HepG2 (cell line): Measurements from ENCODE around the gene ARVCF. TPM values are rescaled to one million over a fixed set of nuclear protein-coding genes. Genes with fewer than 3 reads are reported as not detected.
A peak's percentile ranks its signal among the peaks of the same experiment; 100 is the strongest.

ENCODE experiments used
- BRCA1 ChIP-seq: sonication (generic); formaldehyde crosslinking; IDR thresholded peaks from 2 replicates; pipeline ENCODE4 v1.4.0; 2020; ENCODE audit warnings: missing genetic modification reagents
- FOXP1 ChIP-seq, 2 experiments: fragments of 450-650 bp in 1 of 2; IDR thresholded peaks; 2 replicates each; pipeline ENCODE4 v1.6.1; 2017 to 2018; ENCODE audit warnings: antibody characterized with exemption in 1 of 2
- HINFP ChIP-seq: sonication (generic); formaldehyde crosslinking; IDR thresholded peaks from 2 replicates; pipeline ENCODE4 v1.4.0; 2020; ENCODE audit warnings: low read depth, mild to moderate bottlenecking, missing genetic modification reagents
- HNRNPK ChIP-seq: fragments of 200-400 bp; formaldehyde crosslinking; IDR thresholded peaks from 2 replicates; pipeline ENCODE4 v1.6.1; 2018; ENCODE audit warnings: low read length, low read depth, moderate library complexity, mild to moderate bottlenecking; ENCODE audit not compliant: poor library complexity, severe bottlenecking
- HNRNPUL1 ChIP-seq: fragments of 200-400 bp; formaldehyde crosslinking; IDR thresholded peaks from 2 replicates; pipeline ENCODE4 v1.6.1; 2017; ENCODE audit warnings: low read depth, mild to moderate bottlenecking, low read length, moderate library complexity
- MED8 ChIP-seq: sonication (generic); formaldehyde crosslinking; IDR thresholded peaks from 2 replicates; pipeline ENCODE4 v1.8.1; 2023; ENCODE audit warnings: mild to moderate bottlenecking, missing genetic modification reagents; ENCODE audit not compliant: insufficient replicate concordance
- MEF2D ChIP-seq: sonication (generic); formaldehyde crosslinking; IDR thresholded peaks from 2 replicates; pipeline ENCODE4 v1.5.1; 2020; ENCODE audit warnings: mild to moderate bottlenecking, missing genetic modification reagents
- MLX ChIP-seq: IDR thresholded peaks from 2 replicates; pipeline ENCODE4 v1.6.1; 2016
- NFAT5 ChIP-seq: sonication (generic); formaldehyde crosslinking; IDR thresholded peaks from 2 replicates; pipeline ENCODE4 v1.4.0; 2020; ENCODE audit warnings: missing genetic modification reagents
- UBTF ChIP-seq: sonication (generic); formaldehyde crosslinking; IDR thresholded peaks from 2 replicates; pipeline ENCODE4 v1.4.0; 2020; ENCODE audit warnings: mild to moderate bottlenecking, missing genetic modification reagents
- WIZ ChIP-seq: sonication (generic); formaldehyde crosslinking; IDR thresholded peaks from 2 replicates; pipeline ENCODE4 v1.5.1; 2020; ENCODE audit warnings: mild to moderate bottlenecking, missing genetic modification reagents
- ZBTB7B ChIP-seq: sonication (generic); formaldehyde crosslinking; IDR thresholded peaks from 2 replicates; pipeline ENCODE4 v1.4.0; 2020; ENCODE audit warnings: missing genetic modification reagents
- ZMYM4 ChIP-seq: sonication (generic); formaldehyde crosslinking; IDR thresholded peaks from 2 replicates; pipeline ENCODE4 v1.8.1; 2023; ENCODE audit warnings: mild to moderate bottlenecking, missing genetic modification reagents
- ZNF234 ChIP-seq: sonication (generic); formaldehyde crosslinking; conservative IDR thresholded peaks from 2 replicates; pipeline ENCODE4 v1.5.1; 2020; ENCODE audit warnings: mild to moderate bottlenecking, missing genetic modification reagents
- ZNF34 ChIP-seq: sonication (generic); formaldehyde crosslinking; IDR thresholded peaks from 2 replicates; pipeline ENCODE4 v1.4.0; 2020; ENCODE audit warnings: mild to moderate bottlenecking, missing genetic modification reagents, borderline replicate concordance
- ZNF629 ChIP-seq: sonication (generic); formaldehyde crosslinking; conservative IDR thresholded peaks from 2 replicates; pipeline ENCODE4 v1.5.0; 2020; ENCODE audit warnings: missing genetic modification reagents
- ZNF670 ChIP-seq: sonication (generic); formaldehyde crosslinking; IDR thresholded peaks from 2 replicates; pipeline ENCODE4 v1.8.0; 2022; ENCODE audit warnings: mild to moderate bottlenecking, missing genetic modification reagents, borderline replicate concordance
- ZSCAN9 ChIP-seq: IDR thresholded peaks from 2 replicates; pipeline ENCODE4 v1.6.1; 2016; ENCODE audit warnings: borderline replicate concordance
- polyA plus RNA-seq, 8 experiments: library from polyadenylated mRNA; depleted of rRNA in 3 of 8; stranded (reverse) in 7 of 8; unstranded in 1 of 8; fragments of >200 nt; fragmentation: Illumina TruSeq in 4 of 8; extraction: Trizol in 4 of 8; gene quantifications; 2 replicates each; pipeline versions ENCODE4 v1.2.1 to v1.2.3, GENCODE V29; 2011 to 2016; ENCODE audit warnings: low read depth in 4 of 8, missing spikeins in 1 of 8, mixed read lengths in 1 of 8; ENCODE audit not compliant: insufficient read depth in 1 of 8
- total RNA-seq, 5 experiments: library from RNA; depleted of rRNA; stranded (reverse); fragments of >200 nt; fragmentation: Illumina TruSeq; extraction: Trizol; gene quantifications; 2 replicates each; pipeline ENCODE4 v1.2.3, GENCODE V29; 2016; ENCODE audit warnings: low read depth in 1 of 5

ARVCF gene
- total and polyA plus RNA-seq, 2 of the 13 experiments (the other 11 are each of a cell fraction or from before 2014, with no cell fraction given) = 16.4 to 17.7 TPM

GRCh38 chr22:19970479-19971275, 45.9 kb downstream of the ARVCF start (continued):
- TF ChIP-seq NFAT5 (no peak), ZNF34 (no peak), ZNF629 (CRISPR knock-in tag) (peak; percentile 83), BRCA1 (CRISPR knock-in tag) (0 out of 2 replicates have a peak, but pooled peaks have one; percentile 90), HNRNPUL1 (no peak), UBTF (peak; percentile 61), WIZ (CRISPR knock-in tag) (peak; percentile 28; the same call in 1 of the 2 replicates), ZMYM4 (no peak; the same call in 1 of the 2 replicates), MED8 (CRISPR knock-in tag) (peak; percentile 52), ZSCAN9 (CRISPR knock-in tag) (peak; percentile 92; the same call in 1 of the 2 replicates), ZNF234 (CRISPR knock-in tag) (no peak), FOXP1 (IDR thresholded peaks at IDR 0.05) (no peak), FOXP1 (CRISPR knock-in tag; IDR thresholded peaks at IDR 0.05) (no peak), HINFP (CRISPR knock-in tag) (no peak), ZNF670 (CRISPR knock-in tag) (0 out of 2 replicates have a peak, but pooled peaks have one; percentile 36), ZBTB7B (CRISPR knock-in tag) (peak; percentile 92), MEF2D (CRISPR knock-in tag) (peak; percentile 91), HNRNPK (peak; percentile 88), MLX (peak; percentile 71)
